ENCODE results near the gene ABCA9. TPM values are rescaled to one million over a fixed set of nuclear protein-coding genes. Genes with fewer than 3 reads are reported as not detected.

The ABCA9 gene
- total and polyA plus RNA-seq, 9 of the 15 experiments (the other 6 are each of a cell fraction or from before 2014, with no cell fraction given) = 0.04 TPM; not detected in 8

DNA sequence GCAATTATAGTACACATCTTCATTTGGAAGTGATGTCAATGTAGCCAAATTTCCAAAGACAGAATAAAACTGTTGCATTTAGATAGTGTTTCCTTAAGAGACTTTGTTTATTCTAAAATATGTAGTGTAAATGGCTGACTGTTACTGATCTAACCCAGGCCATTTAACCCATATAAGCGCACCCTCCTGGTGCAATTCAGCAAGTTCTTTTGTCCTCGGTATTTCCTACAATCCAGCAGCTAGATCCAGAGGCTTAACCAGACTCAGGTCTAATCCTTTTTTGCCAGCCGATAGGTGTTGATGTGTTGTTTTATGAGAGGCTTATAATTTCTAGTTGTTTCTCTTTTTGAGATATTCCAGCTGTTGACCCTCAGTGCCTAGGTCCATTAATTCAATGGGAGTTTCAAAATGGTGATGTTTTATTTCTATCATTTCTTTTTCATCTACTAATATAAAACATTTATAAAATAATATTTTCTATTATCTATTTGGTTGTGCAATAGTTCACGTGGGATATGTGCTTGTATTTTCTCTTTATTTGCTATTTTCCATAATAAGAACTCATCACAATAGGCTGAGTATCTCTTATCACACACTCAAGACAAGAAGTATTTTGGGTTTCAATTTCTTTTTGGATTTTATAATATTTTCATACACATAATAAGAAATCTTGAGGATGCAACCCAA, 14.5 kb downstream of the ABCA9 start:
- Histone ChIP-seq H3K27me3 (ENCODE audit: control insufficient read depth in 2 of 2, insufficient read depth in 2 of 2, low read length in 2 of 2) (no peaks in the 10 kb centered on the region), H3K4me1 (replicated peaks in 1 of 2; ENCODE audit: control insufficient read depth in 2 of 2, insufficient read depth in 2 of 2, low read length in 2 of 2) (peaks cover 3 to 33% of the 10 kb centered on the region in 2 experiments), H3K9me1 (ENCODE audit: control insufficient read depth, insufficient read depth, low read length) (no peaks in the 10 kb centered on the region), H2AFZ (ENCODE audit: low read depth, low read length) (peak overlapping the region; percentile 73), H4K20me1 (replicated peaks; ENCODE audit: control insufficient read depth, insufficient read depth, low read length) (no peaks in the 10 kb centered on the region), H3K9me3 (replicated peaks; ENCODE audit: control insufficient read depth, insufficient read depth, low read depth, low read length) (peaks cover 8% of the 10 kb centered on the region; the same call in 1 of the 2 replicates), H3K27ac (ENCODE audit: extremely low read depth, low read depth, low read length) (peak overlapping the region; percentile 86), H3K4me3 (no peak overlapping the region), H3K9ac (ENCODE audit: insufficient read depth in 1 of 2, low read depth in 2 of 2, low read length in 2 of 2) (peak overlapping the region in 1 of 2 experiments; percentile 12; a peak in 1 of 4 replicates), H3K4me2 (ENCODE audit: insufficient read depth, low read length) (peak overlapping the region; percentile 10; the same call in 1 of the 2 replicates), H3K36me3 (ENCODE audit: control insufficient read depth, insufficient read depth, low read length) (no peaks in the 10 kb centered on the region), H3K79me2 (ENCODE audit: control insufficient read depth, insufficient read depth, low read length) (no peaks in the 10 kb centered on the region)
- DNase-seq (ENCODE audit: extremely low read depth in 1 of 4, low spot score in 3 of 4) (peak in 1 of 4 experiments; percentile 47), ATAC-seq (peak; percentile 59; the same call in 2 of the 3 replicates), FAIRE-seq (no peak)
- intact Hi-C loops (cut with micrococcal nuclease) (loop anchor here (2.0 kb wide), 1 partner anchor 47 kb away; no protein-coding TSS in a partner anchor), in situ Hi-C loops (cut with MboI) (no loop called here)
- ChIA-PET CTCF (ENCODE audit: low intra/inter-chr PET ratio) (no interaction called here), POLR2A (interaction anchor here (0.8 kb wide), 1 partner anchor 34 kb away, joined by 3 read pairs; no protein-coding TSS in a partner anchor)
- WGBS (ENCODE audit: insufficient coverage, low coverage, missing lambda C conversion rate) = 38% methylated on average over 4 of the region's 4 CpGs
- BruUV-seq (replicated peaks) = no TSS peak
- TF ChIP-seq SP1 (CRISPR knock-in tag; IDR thresholded peaks at IDR 0.05) (no peak), KLF1 (tag; IDR thresholded peaks at IDR 0.05) (no peak), ZNF644 (tag; IDR thresholded peaks at IDR 0.05; ENCODE audit: low read depth) (peak; percentile 21), CEBPG (CRISPR knock-in tag; IDR thresholded peaks at IDR 0.05) (no peak), CEBPG (tag; conservative IDR thresholded peaks at IDR 0.05 in 1 of 2, IDR thresholded peaks at IDR 0.05 in 1 of 2) (peak in 1 of 2 experiments; percentile 77; a peak in 1 of 4 replicates)
- TF ChIP-seq, protein P1, sequence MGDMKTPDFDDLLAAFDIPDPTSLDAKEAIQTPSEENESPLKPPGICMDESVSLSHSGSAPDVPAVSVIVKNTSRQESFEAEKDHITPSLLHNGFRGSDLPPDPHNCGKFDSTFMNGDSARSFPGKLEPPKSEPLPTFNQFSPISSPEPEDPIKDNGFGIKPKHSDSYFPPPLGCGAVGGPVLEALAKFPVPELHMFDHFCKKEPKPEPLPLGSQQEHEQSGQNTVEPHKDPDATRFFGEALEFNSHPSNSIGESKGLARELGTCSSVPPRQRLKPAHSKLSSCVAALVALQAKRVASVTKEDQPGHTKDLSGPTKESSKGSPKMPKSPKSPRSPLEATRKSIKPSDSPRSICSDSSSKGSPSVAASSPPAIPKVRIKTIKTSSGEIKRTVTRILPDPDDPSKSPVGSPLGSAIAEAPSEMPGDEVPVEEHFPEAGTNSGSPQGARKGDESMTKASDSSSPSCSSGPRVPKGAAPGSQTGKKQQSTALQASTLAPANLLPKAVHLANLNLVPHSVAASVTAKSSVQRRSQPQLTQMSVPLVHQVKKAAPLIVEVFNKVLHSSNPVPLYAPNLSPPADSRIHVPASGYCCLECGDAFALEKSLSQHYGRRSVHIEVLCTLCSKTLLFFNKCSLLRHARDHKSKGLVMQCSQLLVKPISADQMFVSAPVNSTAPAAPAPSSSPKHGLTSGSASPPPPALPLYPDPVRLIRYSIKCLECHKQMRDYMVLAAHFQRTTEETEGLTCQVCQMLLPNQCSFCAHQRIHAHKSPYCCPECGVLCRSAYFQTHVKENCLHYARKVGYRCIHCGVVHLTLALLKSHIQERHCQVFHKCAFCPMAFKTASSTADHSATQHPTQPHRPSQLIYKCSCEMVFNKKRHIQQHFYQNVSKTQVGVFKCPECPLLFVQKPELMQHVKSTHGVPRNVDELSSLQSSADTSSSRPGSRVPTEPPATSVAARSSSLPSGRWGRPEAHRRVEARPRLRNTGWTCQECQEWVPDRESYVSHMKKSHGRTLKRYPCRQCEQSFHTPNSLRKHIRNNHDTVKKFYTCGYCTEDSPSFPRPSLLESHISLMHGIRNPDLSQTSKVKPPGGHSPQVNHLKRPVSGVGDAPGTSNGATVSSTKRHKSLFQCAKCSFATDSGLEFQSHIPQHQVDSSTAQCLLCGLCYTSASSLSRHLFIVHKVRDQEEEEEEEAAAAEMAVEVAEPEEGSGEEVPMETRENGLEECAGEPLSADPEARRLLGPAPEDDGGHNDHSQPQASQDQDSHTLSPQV (IDR thresholded peaks at IDR 0.05) = 0 out of 2 replicates have a peak, but pooled peaks have one; percentile 63
- TF ChIP-seq, protein P2, sequence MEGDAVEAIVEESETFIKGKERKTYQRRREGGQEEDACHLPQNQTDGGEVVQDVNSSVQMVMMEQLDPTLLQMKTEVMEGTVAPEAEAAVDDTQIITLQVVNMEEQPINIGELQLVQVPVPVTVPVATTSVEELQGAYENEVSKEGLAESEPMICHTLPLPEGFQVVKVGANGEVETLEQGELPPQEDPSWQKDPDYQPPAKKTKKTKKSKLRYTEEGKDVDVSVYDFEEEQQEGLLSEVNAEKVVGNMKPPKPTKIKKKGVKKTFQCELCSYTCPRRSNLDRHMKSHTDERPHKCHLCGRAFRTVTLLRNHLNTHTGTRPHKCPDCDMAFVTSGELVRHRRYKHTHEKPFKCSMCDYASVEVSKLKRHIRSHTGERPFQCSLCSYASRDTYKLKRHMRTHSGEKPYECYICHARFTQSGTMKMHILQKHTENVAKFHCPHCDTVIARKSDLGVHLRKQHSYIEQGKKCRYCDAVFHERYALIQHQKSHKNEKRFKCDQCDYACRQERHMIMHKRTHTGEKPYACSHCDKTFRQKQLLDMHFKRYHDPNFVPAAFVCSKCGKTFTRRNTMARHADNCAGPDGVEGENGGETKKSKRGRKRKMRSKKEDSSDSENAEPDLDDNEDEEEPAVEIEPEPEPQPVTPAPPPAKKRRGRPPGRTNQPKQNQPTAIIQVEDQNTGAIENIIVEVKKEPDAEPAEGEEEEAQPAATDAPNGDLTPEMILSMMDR (IDR thresholded peaks at IDR 0.05 in 2 of 3, conservative IDR thresholded peaks at IDR 0.05 in 1 of 3; ENCODE audit: insufficient read depth in 2 of 3, low read depth in 1 of 3, low read length in 3 of 3) = peak in 2 of 3 experiments; percentile 13 to 23; a peak in 2 of 6 replicates
- TF ChIP-seq, protein P3, sequence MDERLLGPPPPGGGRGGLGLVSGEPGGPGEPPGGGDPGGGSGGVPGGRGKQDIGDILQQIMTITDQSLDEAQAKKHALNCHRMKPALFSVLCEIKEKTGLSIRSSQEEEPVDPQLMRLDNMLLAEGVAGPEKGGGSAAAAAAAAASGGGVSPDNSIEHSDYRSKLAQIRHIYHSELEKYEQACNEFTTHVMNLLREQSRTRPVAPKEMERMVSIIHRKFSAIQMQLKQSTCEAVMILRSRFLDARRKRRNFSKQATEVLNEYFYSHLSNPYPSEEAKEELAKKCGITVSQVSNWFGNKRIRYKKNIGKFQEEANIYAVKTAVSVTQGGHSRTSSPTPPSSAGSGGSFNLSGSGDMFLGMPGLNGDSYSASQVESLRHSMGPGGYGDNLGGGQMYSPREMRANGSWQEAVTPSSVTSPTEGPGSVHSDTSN (CRISPR knock-in tag; IDR thresholded peaks at IDR 0.05; ENCODE audit: low read depth) = no peak
- TF ChIP-seq, protein P3 (tag; conservative IDR thresholded peaks at IDR 0.05; ENCODE audit: low read depth) = 0 out of 2 replicates have a peak, but pooled peaks have one; percentile 5
- TF ChIP-seq, protein P4, sequence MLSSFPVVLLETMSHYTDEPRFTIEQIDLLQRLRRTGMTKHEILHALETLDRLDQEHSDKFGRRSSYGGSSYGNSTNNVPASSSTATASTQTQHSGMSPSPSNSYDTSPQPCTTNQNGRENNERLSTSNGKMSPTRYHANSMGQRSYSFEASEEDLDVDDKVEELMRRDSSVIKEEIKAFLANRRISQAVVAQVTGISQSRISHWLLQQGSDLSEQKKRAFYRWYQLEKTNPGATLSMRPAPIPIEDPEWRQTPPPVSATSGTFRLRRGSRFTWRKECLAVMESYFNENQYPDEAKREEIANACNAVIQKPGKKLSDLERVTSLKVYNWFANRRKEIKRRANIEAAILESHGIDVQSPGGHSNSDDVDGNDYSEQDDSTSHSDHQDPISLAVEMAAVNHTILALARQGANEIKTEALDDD (IDR thresholded peaks at IDR 0.05) = 0 out of 2 replicates have a peak, but pooled peaks have one; percentile 34
